Measurements from ENCODE around the gene DDX43.

Gene DDX43

DNA sequence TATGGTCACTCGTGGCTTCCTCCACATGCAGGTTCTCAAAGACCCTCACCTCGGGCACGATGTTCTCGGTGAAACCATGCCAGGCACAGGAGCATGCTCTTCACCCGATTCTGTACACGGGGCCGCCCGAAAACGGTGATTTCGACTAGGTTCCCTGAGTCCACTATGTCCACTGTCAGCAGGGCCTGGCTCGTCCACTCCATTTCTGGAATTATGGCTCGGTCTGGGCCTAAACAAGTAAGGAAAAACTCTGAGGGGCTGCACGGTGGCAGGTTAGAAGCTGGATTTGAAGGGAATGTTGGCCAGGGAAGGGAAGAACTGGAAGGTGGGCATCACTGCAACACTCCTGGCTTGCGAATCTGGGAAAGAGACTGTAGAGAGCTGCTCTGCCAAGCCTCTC, 25.5 kb upstream of the DDX43 start:
- DNase-seq = no peak
- no peak overlapping the region for H2BK12ac ChIP-seq (ENCODE audit: low read length in 2 of 2)
- H3K27me3 ChIP-seq (ENCODE audit: control insufficient read depth in 1 of 2, insufficient read depth in 1 of 2, low read length in 2 of 2) = no peaks in the 10 kb centered on the region
- no peak overlapping the region for H3K4me3 ChIP-seq (ENCODE audit: insufficient read depth in 1 of 2, low read depth in 1 of 2, low read length in 2 of 2)
- no peak overlapping the region for H2BK15ac ChIP-seq (ENCODE audit: low read depth, poor library complexity, severe bottlenecking)
- H2AFZ ChIP-seq (ENCODE audit: low read depth, low read length) = no peak overlapping the region
- H4K91ac ChIP-seq (ENCODE audit: low read length) = no peak overlapping the region
- H3K4me1 ChIP-seq (ENCODE audit: control insufficient read depth, insufficient read depth, low read depth, low read length) = no peaks in the 10 kb centered on the region
- no peak overlapping the region for H3K18ac ChIP-seq (ENCODE audit: low read depth in 1 of 2, low read length in 2 of 2)
- H3K27ac ChIP-seq (ENCODE audit: low read length, poor library complexity, severe bottlenecking) = no peak overlapping the region
- H3K36me3 ChIP-seq (ENCODE audit: control insufficient read depth in 1 of 2, insufficient read depth in 2 of 2, low read depth in 1 of 2, low read length in 2 of 2) = no peaks in the 10 kb centered on the region
- no peaks in the 10 kb centered on the region for H3K79me1 ChIP-seq (replicated peaks; ENCODE audit: low read length, poor library complexity, severe bottlenecking)
- H2AK5ac ChIP-seq (ENCODE audit: low read length, severe bottlenecking) = no peak overlapping the region
- no peak overlapping the region for H2BK5ac ChIP-seq (ENCODE audit: low read depth, low read length, poor library complexity, severe bottlenecking)
- no peak overlapping the region for H3K9ac ChIP-seq (ENCODE audit: low read length)
- no peak overlapping the region for H3K14ac ChIP-seq (ENCODE audit: low read length in 2 of 2)
- 91% methylated on average over 14 of the region's 14 CpGs for WGBS
- H4K8ac ChIP-seq (ENCODE audit: low read length) = no peak overlapping the region
- no peak overlapping the region for H2BK120ac ChIP-seq (ENCODE audit: low read depth, low read length)
- H3K4ac ChIP-seq (ENCODE audit: low read depth in 1 of 2, low read length in 2 of 2) = no peak overlapping the region
- H3K4me2 ChIP-seq (ENCODE audit: low read length, poor library complexity, severe bottlenecking) = no peak overlapping the region
- H3K9me3 ChIP-seq (ENCODE audit: control insufficient read depth, low read length) = peaks cover 11% of the 10 kb centered on the region
- no peak overlapping the region for H3K23ac ChIP-seq (ENCODE audit: low read length in 2 of 2)

DNA sequence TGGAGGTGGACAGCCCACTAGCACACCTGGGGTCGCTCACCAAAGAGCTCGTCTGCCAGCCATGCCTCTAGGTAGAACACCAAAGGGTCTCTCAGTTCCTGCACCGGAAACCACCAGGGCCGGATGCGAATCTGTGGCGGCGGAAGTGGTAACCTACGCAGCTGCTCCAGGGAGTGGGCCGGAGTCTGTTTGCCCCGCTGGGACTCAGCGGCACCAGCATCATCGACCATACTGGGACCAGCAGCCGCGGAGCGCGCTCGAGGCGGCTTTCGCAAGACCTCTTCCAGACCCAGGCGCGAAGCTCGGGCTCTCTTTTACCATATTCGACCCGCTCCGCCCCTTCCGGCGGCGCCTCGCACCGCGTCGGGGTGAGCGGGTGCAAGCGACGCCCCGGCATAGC, 25.1 kb upstream of the DDX43 start, which contains the start of gene OOEP:
OOEP (minus strand) TSS at position 335 of the 400 bp plus-strand sequence; CDS start at position 230, 105 bp downstream.
- H3K23ac ChIP-seq (ENCODE audit: low read length in 2 of 2) = no peak within 1 kb of the TSS
- H2BK12ac ChIP-seq (ENCODE audit: low read length in 2 of 2) = no peak within 1 kb of the TSS
- H3K9ac ChIP-seq (ENCODE audit: low read length) = no peak within 1 kb of the TSS
- no peaks in the 10 kb centered on the region for H3K4me1 ChIP-seq (ENCODE audit: control insufficient read depth, insufficient read depth, low read depth, low read length)
- no peak within 1 kb of the TSS for H2AFZ ChIP-seq (ENCODE audit: low read depth, low read length)
- H3K9me3 ChIP-seq (ENCODE audit: control insufficient read depth, low read length) = peaks cover 11% of the 10 kb centered on the region
- H3K14ac ChIP-seq (ENCODE audit: low read length in 2 of 2) = no peak within 1 kb of the TSS
- no peak within 1 kb of the TSS for H3K4me2 ChIP-seq (ENCODE audit: low read length, poor library complexity, severe bottlenecking)
- WGBS = 97% methylated on average over 36 of the region's 36 CpGs
- no peak within 1 kb of the TSS for H2BK5ac ChIP-seq (ENCODE audit: low read depth, low read length, poor library complexity, severe bottlenecking)
- H3K27ac ChIP-seq (ENCODE audit: low read length, poor library complexity, severe bottlenecking) = no peak within 1 kb of the TSS
- no peaks in the 10 kb centered on the region for H3K36me3 ChIP-seq (ENCODE audit: control insufficient read depth in 1 of 2, insufficient read depth in 2 of 2, low read depth in 1 of 2, low read length in 2 of 2)
- no peak within 1 kb of the TSS for H2BK15ac ChIP-seq (ENCODE audit: low read depth, poor library complexity, severe bottlenecking)
- no peaks in the 10 kb centered on the region for H3K79me1 ChIP-seq (replicated peaks; ENCODE audit: low read length, poor library complexity, severe bottlenecking)
- no peak within 1 kb of the TSS for H4K8ac ChIP-seq (ENCODE audit: low read length)
- H3K4ac ChIP-seq (ENCODE audit: low read depth in 1 of 2, low read length in 2 of 2) = no peak within 1 kb of the TSS
- no peak for DNase-seq
- no peaks in the 10 kb centered on the region for H3K27me3 ChIP-seq (ENCODE audit: control insufficient read depth in 1 of 2, insufficient read depth in 1 of 2, low read length in 2 of 2)
- H2AK5ac ChIP-seq (ENCODE audit: low read length, severe bottlenecking) = no peak within 1 kb of the TSS
- no peak within 1 kb of the TSS for H4K91ac ChIP-seq (ENCODE audit: low read length)
- no peak within 1 kb of the TSS for H2BK120ac ChIP-seq (ENCODE audit: low read depth, low read length)
- H3K18ac ChIP-seq (ENCODE audit: low read depth in 1 of 2, low read length in 2 of 2) = no peak within 1 kb of the TSS
- H3K4me3 ChIP-seq (ENCODE audit: insufficient read depth in 1 of 2, low read depth in 1 of 2, low read length in 2 of 2) = no peak within 1 kb of the TSS

DNA sequence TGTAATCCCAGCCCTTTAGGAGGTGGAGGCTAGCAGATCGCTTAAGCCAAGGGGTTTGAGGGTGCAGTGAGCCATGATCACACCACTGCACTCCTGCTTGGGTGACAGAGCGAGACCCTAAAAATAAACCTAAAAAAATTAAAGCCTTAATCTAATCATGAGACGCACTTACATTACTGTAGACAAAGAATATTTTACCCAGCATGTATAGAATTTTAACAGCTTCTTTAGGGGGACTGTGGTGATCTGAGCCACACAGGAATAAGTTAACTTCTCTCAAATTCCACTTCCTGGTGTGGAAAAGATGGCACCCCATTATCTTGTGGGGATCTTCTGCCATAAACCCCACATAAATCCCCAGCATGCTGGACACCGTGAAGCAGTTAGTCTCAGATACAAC, 22.6 kb upstream of the DDX43 start:
- no peaks in the 10 kb centered on the region for H3K36me3 ChIP-seq (ENCODE audit: control insufficient read depth in 1 of 2, insufficient read depth in 2 of 2, low read depth in 1 of 2, low read length in 2 of 2)
- no peak overlapping the region for H3K4me2 ChIP-seq (ENCODE audit: low read length, poor library complexity, severe bottlenecking)
- no peak overlapping the region for H2AK5ac ChIP-seq (ENCODE audit: low read length, severe bottlenecking)
- peaks cover 11% of the 10 kb centered on the region for H3K9me3 ChIP-seq (ENCODE audit: control insufficient read depth, low read length)
- no peak overlapping the region for H3K9ac ChIP-seq (ENCODE audit: low read length)
- peaks cover 1% of the 10 kb centered on the region for H3K4me1 ChIP-seq (ENCODE audit: control insufficient read depth, insufficient read depth, low read depth, low read length)
- no peak overlapping the region for H4K8ac ChIP-seq (ENCODE audit: low read length)
- H4K91ac ChIP-seq (ENCODE audit: low read length) = no peak overlapping the region
- H3K4ac ChIP-seq (ENCODE audit: low read depth in 1 of 2, low read length in 2 of 2) = no peak overlapping the region
- H2AFZ ChIP-seq (ENCODE audit: low read depth, low read length) = no peak overlapping the region
- DNase-seq = no peak
- H3K27ac ChIP-seq (ENCODE audit: low read length, poor library complexity, severe bottlenecking) = no peak overlapping the region
- no peak overlapping the region for H3K18ac ChIP-seq (ENCODE audit: low read depth in 1 of 2, low read length in 2 of 2)
- no peak overlapping the region for H3K23ac ChIP-seq (ENCODE audit: low read length in 2 of 2)
- H2BK12ac ChIP-seq (ENCODE audit: low read length in 2 of 2) = no peak overlapping the region
- no peaks in the 10 kb centered on the region for H3K27me3 ChIP-seq (ENCODE audit: control insufficient read depth in 1 of 2, insufficient read depth in 1 of 2, low read length in 2 of 2)
- 97% methylated on average over 4 of the region's 4 CpGs for WGBS
- H3K79me1 ChIP-seq (replicated peaks; ENCODE audit: low read length, poor library complexity, severe bottlenecking) = no peaks in the 10 kb centered on the region
- H3K4me3 ChIP-seq (ENCODE audit: insufficient read depth in 1 of 2, low read depth in 1 of 2, low read length in 2 of 2) = no peak overlapping the region
- no peak overlapping the region for H3K14ac ChIP-seq (ENCODE audit: low read length in 2 of 2)
- no peak overlapping the region for H2BK120ac ChIP-seq (ENCODE audit: low read depth, low read length)
- H2BK15ac ChIP-seq (ENCODE audit: low read depth, poor library complexity, severe bottlenecking) = no peak overlapping the region
- H2BK5ac ChIP-seq (ENCODE audit: low read depth, low read length, poor library complexity, severe bottlenecking) = no peak overlapping the region

DNA sequence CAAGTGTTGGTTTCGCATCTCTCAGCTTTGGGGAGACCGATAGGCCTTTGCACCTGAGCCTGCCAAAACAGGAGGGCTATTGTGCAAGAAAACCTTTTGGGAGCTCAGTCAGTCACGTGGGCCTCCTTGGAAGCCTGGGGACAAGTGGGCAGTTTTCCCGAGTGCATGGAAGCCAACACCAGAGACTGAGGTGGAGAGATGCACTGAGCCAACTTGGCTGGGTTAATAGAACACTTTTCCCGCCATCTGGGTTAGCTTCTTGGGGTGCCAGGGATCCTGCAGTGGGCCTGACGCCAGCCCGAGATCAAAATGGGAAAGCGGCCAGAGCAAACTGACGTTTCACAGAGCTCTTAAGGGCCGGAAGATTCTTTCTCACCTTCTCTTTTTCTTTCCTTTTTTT, 22.1 kb upstream of the DDX43 start:
- Histone ChIP-seq H3K27ac (ENCODE audit: low read length, poor library complexity, severe bottlenecking) (no peak overlapping the region), H3K27me3 (ENCODE audit: control insufficient read depth in 1 of 2, insufficient read depth in 1 of 2, low read length in 2 of 2) (no peaks in the 10 kb centered on the region), H3K4me1 (ENCODE audit: control insufficient read depth, insufficient read depth, low read depth, low read length) (peaks cover 1% of the 10 kb centered on the region), H3K9ac (ENCODE audit: low read length) (no peak overlapping the region), H4K8ac (ENCODE audit: low read length) (no peak overlapping the region), H2AK5ac (ENCODE audit: low read length, severe bottlenecking) (no peak overlapping the region), H3K23ac (ENCODE audit: low read length in 2 of 2) (no peak overlapping the region), H2BK5ac (ENCODE audit: low read depth, low read length, poor library complexity, severe bottlenecking) (no peak overlapping the region), H2BK15ac (ENCODE audit: low read depth, poor library complexity, severe bottlenecking) (no peak overlapping the region), H4K91ac (ENCODE audit: low read length) (no peak overlapping the region), H2BK12ac (ENCODE audit: low read length in 2 of 2) (no peak overlapping the region), H3K14ac (ENCODE audit: low read length in 2 of 2) (no peak overlapping the region), H3K18ac (ENCODE audit: low read depth in 1 of 2, low read length in 2 of 2) (no peak overlapping the region), H3K4me3 (ENCODE audit: insufficient read depth in 1 of 2, low read depth in 1 of 2, low read length in 2 of 2) (no peak overlapping the region), H3K36me3 (ENCODE audit: control insufficient read depth in 1 of 2, insufficient read depth in 2 of 2, low read depth in 1 of 2, low read length in 2 of 2) (no peaks in the 10 kb centered on the region), H3K9me3 (ENCODE audit: control insufficient read depth, low read length) (peaks cover 11% of the 10 kb centered on the region), H2AFZ (ENCODE audit: low read depth, low read length) (no peak overlapping the region), H3K4me2 (ENCODE audit: low read length, poor library complexity, severe bottlenecking) (no peak overlapping the region), H3K79me1 (replicated peaks; ENCODE audit: low read length, poor library complexity, severe bottlenecking) (no peaks in the 10 kb centered on the region), H3K4ac (ENCODE audit: low read depth in 1 of 2, low read length in 2 of 2) (no peak overlapping the region), H2BK120ac (ENCODE audit: low read depth, low read length) (no peak overlapping the region)
- DNase-seq = no peak
- WGBS = 88% methylated on average over 10 of the region's 10 CpGs
